Fibroblast of upper back skin (primary cell): ENCODE results near the gene RPP30.
"Not testable (repeated sequence)": the region's sequence is repeated elsewhere in the genome, so short reads cannot be mapped to it uniquely, and the experiment has no call there.

ENCODE experiments used
- DNase-seq: peaks from one replicate; pipeline ENCODE4 v3.0.0-alpha.2; 2013

RPP30 gene

GRCh38 chr10:90917968-90918318, 46.2 kb downstream of the RPP30 start:
- DNase-seq: no peak

- no peak for DNase-seq
Observed at GRCh38 chr10:90919683-90920574, 48.2 kb downstream of the RPP30 start.

- peak; percentile 93 for DNase-seq
Observed at GRCh38 chr10:90920986-90921666, 49.4 kb downstream of the RPP30 start, which contains the start of gene ANKRD1. Gene ANKRD1 (minus strand): TSS chr10:90921087. CDS start chr10:90921027, 60 bp downstream.

GRCh38 chr10:90921906-90922305, 50.1 kb downstream of the RPP30 start:
- no peak for DNase-seq

GRCh38 chr10:90923111-90923731, 51.4 kb downstream of the RPP30 start:
- DNase-seq: no peak

GRCh38 chr10:90924552-90924951, 52.8 kb downstream of the RPP30 start:
- no peak for DNase-seq

- no peak for DNase-seq
Observed at GRCh38 chr10:90925079-90926029, 53.6 kb downstream of the RPP30 start.

- DNase-seq: no peak
Observed at GRCh38 chr10:90927293-90927692, 55.5 kb downstream of the RPP30 start.

- DNase-seq: no peak
Observed at GRCh38 chr10:90929179-90929578, 57.4 kb downstream of the RPP30 start.

GRCh38 chr10:90930070-90930837, 58.5 kb downstream of the RPP30 start:
- DNase-seq: peak; percentile 91

GRCh38 chr10:90930971-90931871, 59.4 kb downstream of the RPP30 start:
- peak; percentile 98 for DNase-seq

GRCh38 chr10:90935581-90936275, 64.0 kb downstream of the RPP30 start:
- DNase-seq: no peak

GRCh38 chr10:90936276-90936659, 64.5 kb downstream of the RPP30 start:
- DNase-seq: no peak

GRCh38 chr10:90937645-90938258, 66.0 kb downstream of the RPP30 start:
- DNase-seq: peak; percentile 43

- no peak for DNase-seq
Observed at GRCh38 chr10:90939116-90939515, 67.3 kb downstream of the RPP30 start.

- DNase-seq: no peak
Observed at GRCh38 chr10:90939648-90940047, 67.9 kb downstream of the RPP30 start.

GRCh38 chr10:90942980-90943379, 71.2 kb downstream of the RPP30 start:
- not testable (repeated sequence) for DNase-seq

- DNase-seq: no peak
Observed at GRCh38 chr10:90944749-90945148, 73.0 kb downstream of the RPP30 start.

GRCh38 chr10:90945491-90946070, 73.8 kb downstream of the RPP30 start:
- peak; percentile 44 for DNase-seq
